HUDEP-2 (cell line): Measurements from ENCODE around the gene ZNF48.
"Not testable (repeated sequence)": the region's sequence is repeated elsewhere in the genome, so short reads cannot be mapped to it uniquely, and the experiment has no call there.

Source experiments
- DNase-seq, 76 experiments: peaks; one replicate each; lab custom pipeline; 2025; ENCODE audit not compliant: unreplicated experiment in 76 of 76; lab: John Stamatoyannopoulos, UW

ZNF48 gene

DNA sequence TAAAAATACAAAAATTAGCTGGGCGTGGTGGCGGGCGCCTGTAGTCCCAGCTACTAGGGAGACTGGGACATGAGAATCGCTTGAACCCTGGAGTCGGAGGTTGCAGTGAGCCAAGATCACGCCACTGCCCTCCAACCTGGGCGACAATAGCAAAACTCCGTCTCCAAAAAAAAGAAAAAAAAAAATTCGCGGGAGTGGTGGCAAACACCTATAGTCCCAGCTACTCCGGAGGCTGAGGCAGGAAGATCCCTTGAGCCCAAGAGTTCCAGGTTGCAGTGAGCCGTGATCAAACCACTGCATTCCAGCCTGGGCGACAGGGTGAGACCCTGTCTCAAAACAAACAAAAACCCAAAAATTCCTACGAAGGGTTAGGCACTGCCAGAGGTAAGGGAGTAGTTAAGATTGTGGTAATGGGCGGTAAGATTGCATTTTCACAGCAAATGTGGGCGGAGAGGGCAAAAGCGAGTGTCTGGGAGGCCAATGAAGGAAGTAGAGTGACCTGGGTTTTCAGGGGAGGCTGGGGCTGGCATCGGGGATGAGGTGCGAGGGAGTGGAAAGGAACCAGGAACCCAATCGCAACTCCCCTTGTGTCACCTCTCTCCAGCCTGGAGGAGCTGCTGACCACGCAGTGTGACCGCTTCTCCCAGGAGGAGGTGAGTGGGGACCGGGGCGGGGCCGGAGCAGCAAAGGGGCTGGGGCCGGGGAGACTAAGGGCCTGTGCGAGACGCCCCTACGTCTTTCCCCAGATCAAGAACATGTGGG is 18.0 kb upstream of the ZNF48 start:
- DNase-seq, result peak in 3 of 76 experiments; percentile 56 to 79 (median 64)

DNA sequence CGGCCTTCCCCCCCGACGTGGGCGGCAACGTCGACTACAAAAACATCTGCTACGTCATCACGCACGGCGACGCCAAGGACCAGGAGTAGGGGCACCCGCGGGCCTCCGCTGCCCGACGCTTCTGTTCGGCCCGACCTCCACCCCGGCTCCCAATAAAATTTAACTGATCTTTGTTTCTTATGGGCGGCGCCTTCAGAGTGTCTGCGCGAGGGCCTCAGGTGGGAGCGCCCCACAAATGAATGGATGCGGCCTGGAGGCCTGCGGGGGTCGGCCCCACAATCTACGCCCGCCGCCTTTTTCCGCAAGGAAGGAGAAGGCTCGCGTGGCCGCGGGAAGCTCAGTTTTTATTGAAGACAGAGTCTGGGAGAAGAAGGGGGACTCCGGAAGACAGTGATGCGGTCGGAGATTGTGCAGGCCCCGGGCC is 17.4 kb upstream of the ZNF48 start:
- DNase-seq, result peak in 71 of 76 experiments; percentile 26 to 89 (median 78)

DNA sequence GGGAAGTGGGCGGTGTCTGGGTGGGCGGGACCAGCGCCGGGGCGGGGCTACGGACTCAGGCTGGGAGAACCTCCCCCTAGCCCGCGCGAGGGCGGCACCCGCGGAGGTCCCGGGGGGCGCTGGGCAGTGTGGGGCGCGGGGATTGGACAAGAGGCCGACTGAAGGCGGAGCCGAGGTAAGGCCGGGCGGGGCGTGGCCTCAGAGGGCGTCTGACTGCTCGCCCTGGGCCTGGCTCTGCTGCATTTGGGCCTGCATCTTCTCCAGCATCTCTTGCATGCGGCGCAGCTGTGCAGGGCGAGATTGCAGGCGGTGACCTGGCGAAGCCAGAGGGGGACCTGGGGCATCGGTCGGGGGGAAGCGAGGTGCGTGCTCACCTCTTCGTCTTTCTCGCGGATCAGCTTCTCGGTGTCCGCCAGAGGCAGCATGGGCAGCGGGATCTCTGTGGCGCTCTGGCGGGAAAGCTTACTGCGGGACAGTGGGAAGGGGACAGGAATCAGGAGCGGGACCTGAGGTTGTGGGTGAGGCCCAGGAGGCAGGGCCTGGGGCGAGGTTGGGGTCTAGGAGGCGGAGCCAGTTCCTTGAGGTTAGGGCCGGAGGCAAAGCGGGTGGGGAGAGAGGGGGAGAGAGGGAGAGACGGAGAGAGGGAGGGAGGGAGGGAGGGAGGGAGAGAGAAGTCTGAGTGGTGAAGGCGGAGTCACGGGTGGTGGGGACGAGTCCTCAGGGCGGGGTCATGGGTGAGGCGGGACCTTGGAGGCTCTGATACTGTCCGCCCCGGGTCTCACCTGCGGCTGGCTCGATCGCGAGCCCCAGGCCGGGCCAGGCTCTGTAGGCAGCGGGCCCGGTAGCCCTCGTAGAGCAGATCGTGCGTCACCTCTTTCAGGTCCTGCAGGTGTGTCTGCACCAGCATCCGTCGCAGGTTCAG is 16.7 kb upstream of the ZNF48 start:
- peak in 73 of 76 experiments; percentile 77 to 99 (median 97) for DNase-seq

DNA sequence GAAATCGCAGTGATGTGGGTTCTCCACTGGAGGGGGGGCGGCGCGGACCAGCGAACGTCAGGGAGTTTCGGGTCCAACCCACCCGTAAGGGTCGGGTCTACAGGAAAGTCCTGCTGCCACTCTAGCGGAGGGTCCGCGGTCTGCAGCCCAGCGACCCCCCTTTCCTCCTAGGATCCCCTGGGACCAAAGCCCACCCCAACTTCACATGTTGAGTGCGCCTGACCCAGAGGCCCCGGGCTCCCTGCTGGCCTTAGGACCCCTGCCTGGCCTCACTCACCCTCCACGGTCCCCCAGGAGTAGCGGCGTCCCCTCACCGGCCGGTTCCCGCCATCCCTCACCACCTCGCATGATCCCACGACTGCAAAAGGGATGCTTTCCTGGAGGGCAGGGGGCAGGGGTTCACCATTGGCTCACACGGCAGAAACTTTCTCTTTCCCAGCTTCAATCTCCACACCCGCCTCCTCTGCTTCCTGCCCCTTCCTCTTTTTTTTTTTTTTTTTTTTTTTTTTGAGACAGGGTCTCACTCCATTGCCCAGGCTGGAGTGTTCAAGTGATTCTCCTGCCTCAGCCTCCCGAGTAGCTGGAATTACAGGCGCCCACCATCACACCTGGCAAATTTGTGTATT is 15.9 kb upstream of the ZNF48 start:
- DNase-seq, result no peak

DNA sequence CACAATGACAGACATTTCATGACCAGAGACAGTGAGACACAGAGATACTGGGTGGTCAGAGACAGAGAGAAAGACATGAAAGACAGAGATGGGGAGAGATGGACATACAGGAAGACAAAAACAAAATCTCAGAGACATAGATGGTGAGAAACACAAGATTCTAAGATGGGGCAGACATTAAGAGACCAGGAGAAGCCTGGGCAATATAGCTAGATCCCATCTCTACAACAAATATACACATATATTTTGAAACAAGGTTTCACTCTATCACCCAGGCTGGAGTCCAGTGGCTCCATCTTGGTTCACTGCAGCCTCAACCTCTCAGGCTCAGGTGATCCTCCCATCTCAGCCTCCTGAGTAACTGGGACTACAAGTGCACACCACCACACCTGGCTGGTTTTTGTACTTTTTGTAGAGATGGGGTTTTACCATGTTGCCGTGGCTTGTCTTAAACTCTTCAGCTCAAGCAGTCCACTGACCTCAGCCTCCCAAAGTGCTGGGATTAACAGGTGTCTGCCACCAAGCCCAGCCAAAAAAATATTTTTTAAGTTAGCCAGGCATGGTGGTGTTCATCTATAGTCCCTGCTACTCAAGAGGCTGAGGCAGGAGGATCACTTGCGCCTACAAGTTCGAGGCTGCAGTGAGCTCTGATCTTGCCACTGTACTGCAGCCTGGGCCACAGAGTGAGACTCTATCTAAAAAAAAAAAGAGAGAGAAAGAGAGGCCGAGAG is 15.0 kb upstream of the ZNF48 start:
- DNase-seq, result no peak

DNA sequence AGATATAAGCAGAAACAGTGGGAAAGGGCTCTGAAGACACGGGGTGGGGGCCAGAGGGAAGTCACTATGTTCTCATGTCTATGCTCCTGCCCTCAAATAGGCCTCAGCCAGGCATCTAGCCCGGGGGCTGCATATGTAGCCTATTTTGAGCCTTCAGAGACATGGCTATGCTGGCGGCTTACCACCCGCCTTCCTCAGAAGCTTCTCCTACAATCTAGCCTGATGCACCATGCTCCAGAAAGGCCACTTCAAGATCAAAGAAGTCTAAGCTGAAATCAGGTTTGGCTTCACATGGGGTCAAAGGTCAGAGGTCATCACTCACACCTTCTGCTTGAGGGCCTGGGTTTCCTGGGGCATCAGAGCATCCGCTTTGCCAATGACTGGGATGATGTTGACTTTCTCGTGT is 14.4 kb upstream of the ZNF48 start:
- DNase-seq, result no peak

DNA sequence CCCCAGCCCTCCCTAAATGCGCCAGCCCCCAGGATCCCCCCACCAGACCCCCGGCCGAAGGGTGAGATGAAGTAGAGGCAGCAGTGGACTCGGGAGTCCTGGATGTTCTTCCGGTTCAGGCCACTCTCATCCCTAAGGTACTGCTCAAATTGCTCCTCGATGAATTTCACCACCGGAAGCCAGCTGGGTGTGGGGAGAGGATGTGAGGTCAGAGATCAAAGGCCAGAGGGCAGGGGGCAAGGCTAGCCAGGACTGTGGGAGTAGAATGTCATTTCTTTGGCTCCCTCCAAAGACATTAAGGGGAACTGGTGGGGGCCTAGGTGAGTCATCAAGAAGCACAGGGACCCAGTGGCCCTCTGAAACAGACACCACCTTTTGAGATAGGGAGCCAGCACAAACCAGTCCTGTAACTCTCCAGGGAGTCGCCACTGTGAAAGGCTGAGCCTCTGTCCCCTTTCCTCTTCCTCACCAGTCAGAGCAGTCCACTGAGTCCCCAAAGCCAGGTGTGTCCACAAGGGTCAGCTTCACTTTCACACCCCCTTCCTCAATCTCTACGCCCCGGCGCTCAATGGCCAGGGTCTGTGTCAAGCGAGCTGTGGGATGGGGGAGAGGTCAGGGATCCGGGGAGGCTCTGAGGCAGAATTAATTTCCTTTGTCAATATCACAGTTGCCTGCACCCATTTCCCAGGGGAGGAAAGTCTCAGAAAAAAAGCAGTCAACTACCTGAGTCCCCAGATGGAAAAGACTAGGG is 13.8 kb upstream of the ZNF48 start:
- DNase-seq, result no peak

DNA sequence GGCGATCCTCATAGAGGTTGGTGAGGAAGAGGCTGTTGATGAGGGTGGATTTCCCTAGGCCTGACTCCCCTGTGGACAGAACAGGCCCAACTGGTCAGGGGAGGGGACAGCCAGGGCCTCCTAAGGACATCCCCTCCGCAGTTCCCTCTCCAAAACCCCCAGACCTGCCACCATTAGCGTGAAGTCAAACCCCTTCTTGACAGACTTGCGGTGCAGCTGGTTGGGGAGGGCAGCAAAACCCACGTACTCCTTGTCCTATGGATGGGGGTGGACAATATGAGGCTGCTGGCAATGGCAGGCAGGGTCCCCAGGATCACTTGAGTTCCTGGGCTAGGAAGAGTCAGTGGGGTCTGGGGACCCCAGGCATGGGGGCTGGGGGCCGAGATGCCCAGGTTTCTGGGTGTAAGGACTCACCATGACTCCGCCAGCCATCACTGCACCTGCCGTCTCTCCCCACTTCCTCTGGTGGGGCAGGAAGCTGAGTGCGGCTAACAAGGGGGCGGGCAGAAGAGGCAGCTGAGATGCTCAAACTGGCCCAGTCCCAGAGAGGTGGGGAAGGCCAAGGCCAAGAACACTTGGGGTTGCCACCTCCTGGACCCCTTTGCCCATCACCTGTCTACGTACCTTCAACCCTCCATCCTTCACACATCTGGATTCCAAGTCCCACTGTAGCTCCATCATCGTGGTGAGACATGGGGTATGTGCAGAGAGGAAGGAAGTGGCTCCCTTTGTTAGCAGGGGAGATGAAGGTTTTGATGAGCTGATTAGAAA is 12.9 kb upstream of the ZNF48 start, which contains the start of gene SEPTIN1:
Gene SEPTIN1, minus strand, starts transcription at position 451 of the 771 bp plus-strand sequence. Its CDS starts 19 bp downstream, at position 432.
- DNase-seq, result no peak

DNA sequence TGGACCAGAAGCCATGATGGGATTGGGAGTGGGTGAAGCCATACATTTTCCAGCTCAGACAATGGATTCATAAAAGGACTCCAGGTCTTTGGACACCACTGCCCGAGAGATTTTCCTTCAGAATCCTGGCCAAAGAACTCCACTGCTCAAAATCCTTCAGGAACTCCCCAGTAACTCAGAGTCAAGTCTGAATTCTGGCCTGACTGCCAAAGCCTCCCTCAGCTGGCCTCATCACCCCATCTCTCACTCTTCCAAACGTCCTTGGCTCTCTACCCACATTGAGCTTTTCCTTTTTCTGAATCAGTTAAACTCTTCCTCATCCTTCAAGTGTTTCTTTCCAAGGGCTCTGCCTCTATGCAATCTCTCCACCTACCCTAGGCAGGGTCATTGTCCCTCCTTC is 11.7 kb upstream of the ZNF48 start:
- DNase-seq, result no peak

DNA sequence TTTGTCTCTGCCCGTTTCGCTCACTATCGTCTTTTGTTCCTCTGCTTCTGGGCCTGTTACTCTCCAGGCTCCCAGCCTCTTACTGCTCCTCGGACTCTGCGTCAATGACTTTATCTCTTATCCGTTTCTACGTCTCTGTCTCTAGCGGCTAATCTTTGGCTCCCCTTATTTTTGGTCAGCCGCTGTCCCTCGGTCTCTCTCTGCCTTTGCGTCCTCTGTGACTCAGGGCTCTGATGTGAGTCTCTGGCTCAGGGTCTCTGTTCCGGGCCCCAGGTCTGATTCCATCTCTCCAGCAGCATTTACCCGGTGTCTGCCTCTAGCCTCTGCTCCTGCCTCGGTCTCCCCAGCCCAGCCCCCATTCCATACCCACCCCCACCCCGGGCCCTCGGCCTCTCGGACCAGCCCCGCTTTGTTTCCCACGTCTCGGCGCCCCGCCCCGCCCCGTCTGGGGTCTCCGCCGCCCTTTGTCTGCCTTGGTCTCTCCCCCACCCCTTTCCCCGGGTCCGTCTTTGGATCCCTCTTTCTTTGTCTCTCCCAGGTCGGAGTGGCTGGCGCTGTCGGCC is 547 bp upstream of the ZNF48 start:
- peak in 6 of 76 experiments; percentile 11 to 28 (median 16) for DNase-seq

DNA sequence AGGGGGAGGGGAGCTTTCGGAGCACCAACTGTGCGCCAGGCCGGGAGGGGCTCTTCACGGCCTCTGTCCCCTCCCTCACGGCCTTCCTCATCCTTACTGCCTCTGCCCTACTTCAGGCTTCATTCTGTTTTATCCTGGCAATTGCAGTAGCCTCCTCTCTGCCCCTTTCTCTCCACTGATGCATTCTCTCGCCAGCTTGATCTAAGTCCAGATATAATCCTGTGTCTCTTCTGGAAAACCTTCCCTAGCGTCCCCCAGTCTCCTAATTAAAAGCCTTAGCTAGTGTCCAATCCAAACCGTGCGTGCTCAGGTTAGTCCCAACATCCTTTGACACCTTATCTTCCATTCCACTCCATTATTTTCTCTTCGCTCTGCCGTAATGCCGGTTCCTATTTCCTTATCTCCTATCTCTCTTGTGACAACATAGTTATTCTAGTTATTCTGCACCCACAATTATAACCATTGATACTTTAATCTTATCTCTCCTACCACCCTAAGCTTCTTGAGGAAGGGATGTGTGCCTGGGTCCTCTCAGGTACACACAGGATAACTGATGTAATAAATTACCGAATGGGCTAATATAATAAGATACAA is 869 bp downstream of the ZNF48 start:
- DNase-seq, result peak in 2 of 76 experiments; percentile 19

DNA sequence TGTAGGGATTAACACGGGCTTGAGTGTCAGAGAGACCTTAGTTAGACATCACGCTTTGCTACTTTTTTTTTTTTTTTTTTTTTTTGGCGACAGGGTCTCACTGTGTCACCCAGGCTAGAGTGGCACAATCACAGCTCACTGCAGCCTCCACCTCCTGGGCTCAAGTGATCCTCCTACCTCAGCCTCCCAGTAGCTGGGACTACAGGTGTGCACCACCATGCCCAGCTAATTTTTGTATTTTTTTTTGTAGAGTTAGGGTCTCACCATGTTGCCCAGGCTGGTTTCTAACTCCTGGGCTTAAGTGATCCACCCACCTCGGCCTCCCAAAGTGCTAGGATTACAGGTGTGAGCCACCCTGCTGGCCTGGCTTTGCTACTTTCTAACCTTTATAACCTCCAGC is 1.4 kb downstream of the ZNF48 start:
- DNase-seq, result not testable (repeated sequence)

DNA sequence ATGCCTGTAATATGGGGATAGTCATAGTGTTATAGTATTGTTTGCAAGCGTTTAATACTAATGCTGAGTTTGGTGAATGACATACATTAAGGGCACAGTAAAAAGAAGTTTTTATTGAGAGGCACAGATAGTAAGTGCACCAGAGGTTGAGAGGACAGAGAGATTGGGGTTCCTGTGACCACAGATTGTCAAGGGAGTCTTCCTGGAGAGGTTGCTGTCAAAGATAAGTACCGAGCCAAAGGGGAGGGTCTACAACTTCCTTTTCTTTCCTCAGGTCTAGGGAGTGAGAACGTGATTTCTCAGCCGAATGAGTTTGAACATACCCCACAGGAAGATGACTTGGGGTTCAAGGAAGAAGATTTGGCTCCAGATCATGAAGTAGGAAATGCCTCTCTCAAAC is 1.8 kb downstream of the ZNF48 start:
- DNase-seq, result no peak

DNA sequence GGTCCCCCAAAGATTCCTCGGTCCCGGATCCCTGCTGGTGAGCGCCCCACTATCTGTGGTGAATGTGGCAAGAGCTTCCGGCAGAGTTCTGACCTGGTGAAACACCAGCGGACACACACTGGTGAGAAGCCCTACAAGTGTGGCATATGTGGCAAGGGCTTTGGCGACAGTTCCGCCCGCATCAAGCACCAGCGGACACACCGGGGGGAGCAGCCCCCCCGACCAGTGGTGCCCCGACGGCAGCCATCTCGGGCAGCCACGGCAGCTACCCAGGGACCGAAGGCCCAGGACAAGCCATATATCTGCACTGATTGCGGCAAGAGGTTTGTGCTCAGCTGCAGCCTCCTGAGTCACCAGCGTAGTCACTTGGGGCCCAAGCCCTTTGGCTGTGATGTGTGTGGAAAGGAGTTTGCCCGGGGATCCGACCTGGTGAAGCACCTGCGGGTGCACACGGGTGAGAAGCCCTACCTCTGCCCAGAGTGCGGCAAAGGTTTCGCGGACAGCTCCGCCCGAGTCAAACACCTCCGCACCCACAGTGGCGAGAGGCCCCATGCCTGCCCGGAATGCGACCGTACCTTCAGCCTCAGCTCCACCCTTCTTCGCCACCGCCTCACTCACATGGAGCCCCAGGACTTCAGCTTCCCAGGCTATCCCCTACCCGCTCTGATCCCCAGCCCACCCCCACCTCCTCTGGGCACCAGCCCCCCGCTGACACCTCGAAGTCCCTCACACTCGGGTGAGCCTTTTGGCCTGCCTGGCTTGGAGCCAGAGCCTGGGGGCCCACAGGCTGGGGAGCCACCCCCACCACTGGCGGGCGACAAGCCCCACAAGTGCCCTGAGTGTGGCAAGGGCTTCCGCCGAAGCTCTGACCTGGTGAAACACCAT is 2.8 kb downstream of the ZNF48 start:
- DNase-seq, result no peak

DNA sequence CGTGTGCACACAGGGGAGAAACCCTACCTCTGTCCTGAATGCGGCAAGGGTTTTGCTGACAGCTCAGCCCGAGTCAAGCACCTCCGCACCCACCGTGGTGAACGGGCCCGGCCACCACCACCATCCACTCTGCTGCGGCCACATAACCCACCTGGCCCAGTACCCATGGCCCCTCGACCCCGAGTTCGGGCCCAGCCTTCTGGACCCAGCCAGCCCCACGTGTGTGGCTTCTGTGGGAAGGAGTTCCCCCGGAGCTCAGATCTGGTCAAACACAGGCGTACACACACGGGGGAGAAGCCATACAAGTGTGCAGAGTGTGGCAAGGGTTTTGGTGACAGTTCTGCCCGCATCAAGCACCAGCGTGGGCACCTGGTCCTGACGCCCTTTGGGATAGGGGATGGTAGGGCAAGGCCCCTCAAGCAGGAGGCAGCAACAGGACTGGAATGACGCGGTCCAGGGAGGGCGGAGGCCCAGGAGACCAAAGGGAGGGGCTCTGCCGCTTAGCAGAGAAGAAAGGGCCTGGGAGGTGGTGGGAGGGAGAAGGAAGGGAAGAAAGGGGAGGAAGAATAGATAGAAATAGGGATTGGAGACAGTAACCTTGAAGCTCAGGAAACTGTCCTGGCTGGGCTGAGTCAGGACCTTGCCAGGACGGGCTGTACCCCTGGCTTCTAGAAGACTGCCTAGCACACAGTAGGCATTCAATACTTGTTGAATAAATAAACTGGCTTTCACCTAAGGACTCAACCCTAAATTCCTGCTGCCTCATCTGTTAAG is 3.6 kb downstream of the ZNF48 start:
- DNase-seq, result no peak

DNA sequence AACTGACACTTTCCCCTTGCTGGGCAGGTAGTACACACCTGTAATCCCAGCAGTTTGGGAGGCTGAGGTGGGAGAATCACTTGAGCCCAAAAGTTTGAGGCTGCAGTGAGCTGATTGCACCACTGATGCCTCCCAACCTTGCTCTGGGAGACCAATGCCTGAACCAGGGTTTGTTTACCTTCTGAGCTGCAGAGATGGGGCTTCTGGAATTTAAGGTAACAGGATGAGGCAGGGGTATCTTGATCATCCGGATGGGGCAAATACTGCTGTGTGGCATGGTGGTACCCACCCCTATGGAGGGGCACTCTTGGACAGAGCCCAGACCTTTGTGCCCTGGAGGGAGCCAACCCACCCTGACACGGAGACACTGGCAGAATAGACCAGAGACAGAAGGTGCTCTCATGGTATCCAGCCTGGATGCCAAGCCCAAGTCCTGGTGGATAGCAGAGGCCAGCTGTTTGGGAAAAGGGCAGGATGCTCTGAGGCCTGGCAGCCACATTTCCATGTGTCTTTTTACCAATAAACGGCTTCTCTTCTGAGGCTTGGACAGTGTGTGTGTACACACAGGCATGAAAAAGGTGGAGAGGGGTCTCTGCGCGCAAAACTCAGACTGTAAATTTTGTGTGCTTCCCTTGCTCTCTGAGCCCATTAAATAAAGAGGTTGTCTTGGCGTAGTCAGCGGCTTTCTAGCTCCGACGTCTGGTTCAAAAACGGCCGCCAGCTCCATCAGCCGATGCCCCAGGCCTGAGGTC is 4.4 kb downstream of the ZNF48 start:
- no peak for DNase-seq
